ENCODE measurements around the gene ILF3. TPM values are rescaled to one million over a fixed set of nuclear protein-coding genes. Genes with fewer than 3 reads are reported as not detected.
A peak's percentile ranks its signal among the peaks of the same experiment; 100 is the strongest.

Gene ILF3
- total and polyA plus RNA-seq, 2 of the 13 experiments (the other 11 are each of a cell fraction or from before 2014, with no cell fraction given): 120 to 173 TPM

- ChIA-PET POLR2A (interaction anchor here (1.0 to 1.2 kb wide), 2 partner anchors 22 to 140 kb away, joined by 3 to 5 read pairs; partner anchors contain the start of gene DNM2), CTCF (ENCODE audit: low intra/inter-chr PET ratio, low total read pairs) (no interaction called here)
- BruUV-seq (replicated peaks): no TSS peak
- Histone ChIP-seq H3K4me2 (ENCODE audit: low read depth, low read length) (peak overlapping the region; percentile 51), H3K36me3 (replicated peaks in 1 of 2; ENCODE audit: control insufficient read depth in 1 of 2, insufficient read depth in 2 of 2, low read length in 2 of 2) (peaks cover 8 to 18% of the 10 kb centered on the region in 2 experiments; a peak in 4 of 5 replicates), H2AFZ (ENCODE audit: low read length) (no peak overlapping the region), H3K79me2 (ENCODE audit: insufficient read depth, low read length) (no peaks in the 10 kb centered on the region), H3K27me3 (ENCODE audit: control insufficient read depth in 1 of 2, insufficient read depth in 2 of 2, low read length in 2 of 2) (peaks cover 0 to 3% of the 10 kb centered on the region in 2 experiments; a peak in 1 of 5 replicates), H3K4me3 (replicated peaks in 1 of 3; ENCODE audit: insufficient read depth in 1 of 3, low read depth in 2 of 3, low read length in 3 of 3) (peak overlapping the region in 1 of 3 experiments; percentile 18; a peak in 1 of 6 replicates), H3K4me1 (ENCODE audit: insufficient read depth, low read length) (peaks cover 19% of the 10 kb centered on the region), H3K9me3 (ENCODE audit: low read length) (no peaks in the 10 kb centered on the region), H4K20me1 (ENCODE audit: insufficient read depth, low read length) (peaks cover 19% of the 10 kb centered on the region; the same call in 1 of the 2 replicates), H3K27ac (ENCODE audit: extremely low read length, insufficient read depth, low read length) (no peak overlapping the region), H3K9ac (ENCODE audit: insufficient read depth, low read depth, low read length) (no peak overlapping the region)
- peak; percentile 84 for DNase-seq (ENCODE audit: low spot score)
- intact Hi-C loops (cut with micrococcal nuclease; ENCODE audit: unreplicated experiment) (loop anchor here (5.0 kb wide), 1 partner anchor 223 kb away; no protein-coding TSS in a partner anchor), in situ Hi-C loops (cut with HindIII; ENCODE audit: extremely low pct_ligation_motif_present, low pct_unique_long_range_greater_than_20kb) (no loop called here)
- ATAC-seq: peak; percentile 91
- peak; percentile 56 for FAIRE-seq
- 47% methylated on average over 54 of the region's 59 CpGs for WGBS (ENCODE audit: low lambda C conversion rate)
- peak; percentile 98 for TF ChIP-seq SRY (CRISPR knock-in tag; IDR thresholded peaks at IDR 0.05)
- TF ChIP-seq ELF3 (CRISPR knock-in tag; IDR thresholded peaks at IDR 0.05): peak; percentile 84
- peak; percentile 55; the same call in 1 of the 2 replicates for TF ChIP-seq RXRB (CRISPR knock-in tag; IDR thresholded peaks at IDR 0.05; ENCODE audit: borderline replicate concordance)
- peak; percentile 85 for TF ChIP-seq JARID2 (CRISPR knock-in tag; IDR thresholded peaks at IDR 0.05; ENCODE audit: insufficient replicate concordance)
- TF ChIP-seq SNRNP70 (IDR thresholded peaks at IDR 0.05; ENCODE audit: low read depth, low read length): no peak
- no peak for TF ChIP-seq GATA4 (IDR thresholded peaks at IDR 0.05; ENCODE audit: borderline replicate concordance, low read depth)
- TF ChIP-seq, protein P1, sequence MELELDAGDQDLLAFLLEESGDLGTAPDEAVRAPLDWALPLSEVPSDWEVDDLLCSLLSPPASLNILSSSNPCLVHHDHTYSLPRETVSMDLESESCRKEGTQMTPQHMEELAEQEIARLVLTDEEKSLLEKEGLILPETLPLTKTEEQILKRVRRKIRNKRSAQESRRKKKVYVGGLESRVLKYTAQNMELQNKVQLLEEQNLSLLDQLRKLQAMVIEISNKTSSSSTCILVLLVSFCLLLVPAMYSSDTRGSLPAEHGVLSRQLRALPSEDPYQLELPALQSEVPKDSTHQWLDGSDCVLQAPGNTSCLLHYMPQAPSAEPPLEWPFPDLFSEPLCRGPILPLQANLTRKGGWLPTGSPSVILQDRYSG (CRISPR knock-in tag; IDR thresholded peaks at IDR 0.05): no peak
- TF ChIP-seq CCDC6 (CRISPR knock-in tag; IDR thresholded peaks at IDR 0.05): peak; percentile 74; the same call in 1 of the 2 replicates
- TF ChIP-seq NFE2 (CRISPR knock-in tag; IDR thresholded peaks at IDR 0.05): peak; percentile 33; the same call in 1 of the 2 replicates
- TF ChIP-seq ZBTB34 (CRISPR knock-in tag; IDR thresholded peaks at IDR 0.05): 0 out of 2 replicates have a peak, but pooled peaks have one; percentile 42
- no peak; the same call in 1 of the 2 replicates for TF ChIP-seq ZNF30 (CRISPR knock-in tag; IDR thresholded peaks at IDR 0.05)
- TF ChIP-seq MAFG (CRISPR knock-in tag; IDR thresholded peaks at IDR 0.05): no peak
- TF ChIP-seq SALL2 (CRISPR knock-in tag; IDR thresholded peaks at IDR 0.05): peak; percentile 77
- TF ChIP-seq ATF1 (CRISPR knock-in tag; IDR thresholded peaks at IDR 0.05): no peak
- TF ChIP-seq, protein P2, sequence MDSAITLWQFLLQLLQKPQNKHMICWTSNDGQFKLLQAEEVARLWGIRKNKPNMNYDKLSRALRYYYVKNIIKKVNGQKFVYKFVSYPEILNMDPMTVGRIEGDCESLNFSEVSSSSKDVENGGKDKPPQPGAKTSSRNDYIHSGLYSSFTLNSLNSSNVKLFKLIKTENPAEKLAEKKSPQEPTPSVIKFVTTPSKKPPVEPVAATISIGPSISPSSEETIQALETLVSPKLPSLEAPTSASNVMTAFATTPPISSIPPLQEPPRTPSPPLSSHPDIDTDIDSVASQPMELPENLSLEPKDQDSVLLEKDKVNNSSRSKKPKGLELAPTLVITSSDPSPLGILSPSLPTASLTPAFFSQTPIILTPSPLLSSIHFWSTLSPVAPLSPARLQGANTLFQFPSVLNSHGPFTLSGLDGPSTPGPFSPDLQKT (CRISPR knock-in tag; IDR thresholded peaks at IDR 0.05; ENCODE audit: borderline replicate concordance): peak; percentile 14; the same call in 1 of the 2 replicates
- TF ChIP-seq CENPT (CRISPR knock-in tag; IDR thresholded peaks at IDR 0.05; ENCODE audit: low read depth): no peak
- 0 out of 2 replicates have a peak, but pooled peaks have one; percentile 36 for TF ChIP-seq ZSCAN22 (CRISPR knock-in tag; IDR thresholded peaks at IDR 0.05)
- TF ChIP-seq, protein P3, sequence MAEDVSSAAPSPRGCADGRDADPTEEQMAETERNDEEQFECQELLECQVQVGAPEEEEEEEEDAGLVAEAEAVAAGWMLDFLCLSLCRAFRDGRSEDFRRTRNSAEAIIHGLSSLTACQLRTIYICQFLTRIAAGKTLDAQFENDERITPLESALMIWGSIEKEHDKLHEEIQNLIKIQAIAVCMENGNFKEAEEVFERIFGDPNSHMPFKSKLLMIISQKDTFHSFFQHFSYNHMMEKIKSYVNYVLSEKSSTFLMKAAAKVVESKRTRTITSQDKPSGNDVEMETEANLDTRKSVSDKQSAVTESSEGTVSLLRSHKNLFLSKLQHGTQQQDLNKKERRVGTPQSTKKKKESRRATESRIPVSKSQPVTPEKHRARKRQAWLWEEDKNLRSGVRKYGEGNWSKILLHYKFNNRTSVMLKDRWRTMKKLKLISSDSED (CRISPR knock-in tag; IDR thresholded peaks at IDR 0.05): no peak
These were observed 41.6 kb downstream of the ILF3 start for GRCh38 chr19:10695401-10696398.

All from HepG2 (cell line).